H9 (cell line): ENCODE results near the gene DUSP15. TPM values are rescaled to one million over a fixed set of nuclear protein-coding genes. Genes with fewer than 3 reads are reported as not detected.

Experiments
- DNase-seq: peaks from one replicate; pipeline ENCODE4 v3.0.0-alpha.2; 2017
- H2AFZ ChIP-seq: one replicate; pipeline ENCODE4 v1.6.1; 2013; ENCODE audit warnings: mild to moderate bottlenecking, low read length, control low read depth, moderate library complexity
- H2AK5ac ChIP-seq: 2 replicates; pipeline ENCODE4 v1.6.1; 2013; ENCODE audit warnings: low read length, control low read depth, mixed read lengths; ENCODE audit not compliant: insufficient read length
- H2BK120ac ChIP-seq: one replicate; pipeline ENCODE4 v1.6.1; 2013; ENCODE audit warnings: low read depth, mild to moderate bottlenecking, low read length, control low read depth, inconsistent platforms; ENCODE audit not compliant: poor library complexity, severe bottlenecking
- H2BK12ac ChIP-seq: 2 replicates; pipeline ENCODE4 v1.6.1; 2013; ENCODE audit warnings: low read length, control low read depth, mixed read lengths, low read depth; ENCODE audit not compliant: insufficient read length
- H2BK15ac ChIP-seq: 2 replicates; pipeline ENCODE4 v1.6.1; 2013; ENCODE audit warnings: low read depth, low read length, control low read depth
- H2BK20ac ChIP-seq: one replicate; pipeline ENCODE4 v1.6.1; 2013; ENCODE audit warnings: low read depth, mild to moderate bottlenecking, low read length, control low read depth, inconsistent platforms; ENCODE audit not compliant: poor library complexity, severe bottlenecking
- H2BK5ac ChIP-seq: 2 replicates; pipeline ENCODE4 v1.6.1; 2013; ENCODE audit warnings: low read length, control low read depth, mixed read lengths; ENCODE audit not compliant: insufficient read length
- H3K14ac ChIP-seq: 2 replicates; pipeline ENCODE4 v1.6.1; 2013; ENCODE audit warnings: low read length, control low read depth; ENCODE audit not compliant: insufficient read depth
- H3K18ac ChIP-seq: 2 replicates; pipeline ENCODE4 v1.6.1; 2013; ENCODE audit warnings: low read depth, mild to moderate bottlenecking, mixed read lengths, low read length, control low read depth; ENCODE audit not compliant: insufficient read length
- H3K23ac ChIP-seq: 2 replicates; pipeline ENCODE4 v1.6.1; 2013; ENCODE audit warnings: low read length, control low read depth, mixed read lengths, low read depth; ENCODE audit not compliant: insufficient read length
- H3K23me2 ChIP-seq: 2 replicates; pipeline ENCODE4 v1.6.1; 2013; ENCODE audit warnings: low read depth, mild to moderate bottlenecking, mixed read lengths, low read length, control low read depth; ENCODE audit not compliant: insufficient read length, poor library complexity, severe bottlenecking
- H3K27ac ChIP-seq: 2 replicates; pipeline ENCODE4 v1.5.1; 2013; ENCODE audit warnings: low read length, control low read depth, mixed read lengths, low read depth; ENCODE audit not compliant: insufficient read length
- H3K27me3 ChIP-seq: 2 replicates; pipeline ENCODE4 v1.6.1; 2013; ENCODE audit warnings: low read length, control low read depth, inconsistent platforms; ENCODE audit not compliant: insufficient read depth
- H3K4ac ChIP-seq: 2 replicates; pipeline ENCODE4 v1.6.1; 2013; ENCODE audit warnings: low read depth, mild to moderate bottlenecking, control low read depth, inconsistent platforms, low read length, moderate library complexity
- H3K4me1 ChIP-seq: 2 replicates; pipeline ENCODE4 v1.6.1; 2013; ENCODE audit warnings: low read length, control low read depth, inconsistent platforms; ENCODE audit not compliant: insufficient read depth
- H3K4me2 ChIP-seq: 2 replicates; pipeline ENCODE4 v1.6.1; 2013; ENCODE audit warnings: low read length, control low read depth, mixed read lengths; ENCODE audit not compliant: insufficient read length, insufficient read depth
- H3K56ac ChIP-seq: 2 replicates; pipeline ENCODE4 v1.6.1; 2013; ENCODE audit warnings: low read depth, mild to moderate bottlenecking, mixed read lengths, low read length, control low read depth; ENCODE audit not compliant: insufficient read length
- H3K79me1 ChIP-seq: 2 replicates; pipeline ENCODE4 v1.6.1; 2013; ENCODE audit warnings: low read depth, mild to moderate bottlenecking, moderate library complexity, low read length, control low read depth, inconsistent platforms; ENCODE audit not compliant: insufficient read depth, poor library complexity, severe bottlenecking
- H3K79me2 ChIP-seq: 2 replicates; pipeline ENCODE4 v1.6.1; 2013; ENCODE audit warnings: low read length, control low read depth, inconsistent platforms; ENCODE audit not compliant: insufficient read depth
- H3K9ac ChIP-seq: 2 replicates; pipeline ENCODE4 v1.6.1; 2013; ENCODE audit warnings: low read length, control low read depth, mixed read lengths; ENCODE audit not compliant: insufficient read length; ENCODE audit errors: extremely low read depth
- H3K9me3 ChIP-seq: one replicate; pipeline ENCODE4 v1.6.1; 2013; ENCODE audit warnings: low read depth, low read length, inconsistent platforms; ENCODE audit not compliant: control insufficient read depth
- H3T11ph ChIP-seq: one replicate; pipeline ENCODE4 v1.6.1; 2013; ENCODE audit warnings: mild to moderate bottlenecking, low read length, control low read depth, inconsistent platforms
- H4K20me1 ChIP-seq: one replicate; pipeline ENCODE4 v1.6.1; 2013; ENCODE audit not compliant: control insufficient read depth, insufficient read length, insufficient read depth
- H4K5ac ChIP-seq: 2 replicates; pipeline ENCODE4 v1.6.1; 2013; ENCODE audit warnings: low read depth, mild to moderate bottlenecking, mixed read lengths, low read length, control low read depth; ENCODE audit not compliant: insufficient read length
- H4K8ac ChIP-seq: replicated peaks from 2 replicates; pipeline ENCODE4 v1.6.1; 2013; ENCODE audit warnings: low read length, control low read depth, mixed read lengths, low read depth; ENCODE audit not compliant: insufficient read length
- H4K91ac ChIP-seq: 2 replicates; pipeline ENCODE4 v1.6.1; 2013; ENCODE audit warnings: low read depth, mild to moderate bottlenecking, moderate library complexity, mixed read lengths, low read length, control low read depth; ENCODE audit not compliant: insufficient read length
- H3K27ac Mint-ChIP-seq, 3 experiments: 2 replicates in 2 of 3; 3 replicates in 1 of 3; pipeline ENCODE4 v1.8.0; 2020 to 2021; ENCODE audit warnings: mixed read lengths in 3 of 3, mild to moderate bottlenecking in 1 of 3, moderate library complexity in 1 of 3
- H3K27me3 Mint-ChIP-seq: 2 replicates; pipeline ENCODE4 v1.8.0; 2021; ENCODE audit warnings: low read depth, mild to moderate bottlenecking, moderate library complexity, mixed read lengths
- H3K36me3 Mint-ChIP-seq, 3 experiments: 2 replicates in 2 of 3; 3 replicates in 1 of 3; pipeline ENCODE4 v1.8.0; 2020 to 2021; ENCODE audit warnings: low read depth in 3 of 3, mixed read lengths in 3 of 3; ENCODE audit not compliant: insufficient read depth in 1 of 3
- H3K4me1 Mint-ChIP-seq, 2 experiments: 2 replicates each; pipeline ENCODE4 v1.8.0; 2020; ENCODE audit warnings: mixed read lengths in 2 of 2
- H3K4me3 Mint-ChIP-seq, 2 experiments: 2 replicates in 1 of 2; 3 replicates in 1 of 2; pipeline ENCODE4 v1.8.0; 2020 to 2021; ENCODE audit warnings: mild to moderate bottlenecking in 2 of 2, mixed read lengths in 2 of 2, moderate library complexity in 1 of 2
- H3K9me3 Mint-ChIP-seq, 2 experiments: 2 replicates in 1 of 2; 3 replicates in 1 of 2; pipeline ENCODE4 v1.8.0; 2020; ENCODE audit warnings: mild to moderate bottlenecking in 2 of 2, mixed read lengths in 2 of 2, moderate library complexity in 1 of 2
- CTCF ChIP-seq: fragments of 200-600 bp; sonication (generic); conservative IDR thresholded peaks from 3 replicates; pipeline ENCODE4 v1.8.0; 2021; ENCODE audit warnings: antibody characterized with exemption, mild to moderate bottlenecking
- WGBS: extraction: QIAGEN DNeasy Blood & Tissue Kit; methylation state at CpG from one replicate; pipeline ENCODE4 v1.1.7; 2013; ENCODE audit warnings: missing lambda C conversion rate, low lambda C conversion rate, mixed read lengths; ENCODE audit not compliant: insufficient read length; ENCODE audit errors: extremely low coverage; 5-methylcytosine and 5-hydroxymethylcytosine counted together
- total RNA-seq: library from RNA; stranded (reverse); gene quantifications from 2 replicates; pipeline ENCODE4 v1.2.1, GENCODE V29; 2021

The DUSP15 gene
- total RNA-seq, 1 experiment from 2014 or later: 5.6 TPM

GRCh38 chr20:31845300-31845863, 24.9 kb downstream of the DUSP15 start, which contains the start of gene FOXS1:
Gene FOXS1 (minus strand): TSS chr20:31845604. CDS start chr20:31845542, 62 bp downstream.
- no peak for TF ChIP-seq CTCF
- Histone ChIP-seq H3K4me2 (no peak within 1 kb of the TSS), H3K14ac (no peak within 1 kb of the TSS), H3K56ac (no peak within 1 kb of the TSS), H3K18ac (no peak within 1 kb of the TSS), H3K23me2 (no peaks in the 10 kb centered on the region), H2BK20ac (no peak within 1 kb of the TSS), H3K9me3 (no peaks in the 10 kb centered on the region), H2BK120ac (no peak within 1 kb of the TSS), H3K4me1 (no peaks in the 10 kb centered on the region; the same call in 1 of the 2 replicates), H2BK12ac (no peak within 1 kb of the TSS), H2BK15ac (no peak within 1 kb of the TSS), H2AK5ac (no peak within 1 kb of the TSS), H3K27ac (no peak within 1 kb of the TSS), H2AFZ (no peak within 1 kb of the TSS), H3T11ph (no peak within 1 kb of the TSS), H4K5ac (no peak within 1 kb of the TSS), H3K79me1 (no peaks in the 10 kb centered on the region), H3K4ac (no peak within 1 kb of the TSS), H4K8ac (no peak within 1 kb of the TSS), H4K20me1 (no peaks in the 10 kb centered on the region), H4K91ac (no peak within 1 kb of the TSS), H3K27me3 (no peaks in the 10 kb centered on the region), H3K9ac (no peak within 1 kb of the TSS), H3K23ac (no peak within 1 kb of the TSS), H3K79me2 (no peaks in the 10 kb centered on the region), H2BK5ac (no peak within 1 kb of the TSS)
- H3K27ac Mint-ChIP-seq: no peak within 1 kb of the TSS
- peaks cover 29% of the 10 kb centered on the region for H3K27me3 Mint-ChIP-seq
- H3K4me1 Mint-ChIP-seq: peaks cover 28 to 29% of the 10 kb centered on the region in 2 experiments
- peak; percentile 82 for DNase-seq
- no CpG with 5 or more reads among the region's 21 CpGs for WGBS
- H3K4me3 Mint-ChIP-seq: no peak within 1 kb of the TSS
- no peaks in the 10 kb centered on the region for H3K36me3 Mint-ChIP-seq
- no peaks in the 10 kb centered on the region for H3K9me3 Mint-ChIP-seq
